Kidney glomerular epithelial cell (primary cell): ENCODE measurements around the gene SLC4A8.

Source experiments
- DNase-seq: peaks from one replicate; lab custom pipeline; 2025; lab: John Stamatoyannopoulos, UW

SLC4A8 gene

GRCh38 chr12:51395283-51396230, 29.1 kb upstream of the SLC4A8 start:
- DNase-seq, result no peak

- DNase-seq, result no peak
Observed at GRCh38 chr12:51397670-51398069, 27.0 kb upstream of the SLC4A8 start.

- DNase-seq, result no peak
Observed at GRCh38 chr12:51399891-51400290, 24.7 kb upstream of the SLC4A8 start.

GRCh38 chr12:51401020-51401419, 23.6 kb upstream of the SLC4A8 start:
- DNase-seq, result no peak

DNA sequence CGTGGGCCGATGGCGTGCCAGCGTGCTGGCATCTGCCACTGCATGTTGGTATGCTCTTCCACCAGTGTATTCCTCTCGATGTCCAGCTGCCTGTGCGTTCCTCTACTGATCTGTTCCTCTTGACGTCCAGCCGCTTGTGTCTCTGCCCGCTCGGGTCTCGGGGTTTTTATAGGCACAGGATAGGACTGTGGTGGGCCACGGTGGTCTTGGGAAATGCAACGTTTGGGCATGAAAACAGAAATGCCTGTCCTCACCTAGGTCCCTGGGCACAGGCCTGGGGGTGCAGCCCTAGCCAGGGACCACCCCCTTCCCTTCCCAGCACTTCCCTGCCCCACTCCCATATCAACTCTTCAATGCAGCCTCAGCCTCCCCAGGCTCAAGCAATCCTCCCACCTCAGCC, 23.1 kb upstream of the SLC4A8 start:
- DNase-seq, result no peak

DNA sequence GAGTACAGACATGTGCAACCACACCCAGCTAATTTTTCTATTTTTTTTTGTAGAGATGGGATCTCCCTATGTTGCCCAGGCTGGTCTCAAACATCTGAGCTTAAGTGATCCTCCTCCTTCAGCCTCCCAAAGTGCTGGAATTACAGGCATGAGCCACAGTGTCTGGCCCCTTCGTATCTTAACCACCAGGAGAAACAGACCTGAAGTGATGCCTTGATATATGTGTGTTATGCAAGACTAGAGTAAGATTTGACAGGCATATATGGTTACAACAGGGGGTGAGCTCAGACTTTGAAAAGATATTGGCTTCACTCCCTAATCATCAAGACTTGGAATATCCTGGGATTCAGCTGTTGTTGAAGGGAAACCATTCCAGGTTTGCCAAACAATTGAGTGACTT, 22.7 kb upstream of the SLC4A8 start:
- DNase-seq, result no peak

DNA sequence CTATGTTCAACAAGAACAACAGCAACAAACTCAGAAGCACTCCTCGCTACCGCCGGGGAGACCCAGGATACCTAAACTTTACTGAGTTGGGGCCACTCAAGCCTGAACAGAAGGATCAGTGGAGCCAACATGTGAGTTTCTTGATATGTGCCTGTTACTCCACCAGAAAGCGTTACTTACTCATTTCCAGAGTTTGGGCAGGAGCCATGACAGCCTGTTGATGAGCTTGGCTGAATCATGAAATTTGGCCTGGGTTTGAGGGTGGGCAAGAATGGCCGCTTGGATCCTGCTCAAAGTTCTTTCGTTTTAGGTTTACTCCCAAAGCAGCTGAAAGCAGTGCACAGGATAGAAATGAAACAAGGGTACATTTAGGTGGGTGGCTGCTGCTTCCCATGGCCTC, 21.5 kb upstream of the SLC4A8 start:
- DNase-seq, result no peak

DNA sequence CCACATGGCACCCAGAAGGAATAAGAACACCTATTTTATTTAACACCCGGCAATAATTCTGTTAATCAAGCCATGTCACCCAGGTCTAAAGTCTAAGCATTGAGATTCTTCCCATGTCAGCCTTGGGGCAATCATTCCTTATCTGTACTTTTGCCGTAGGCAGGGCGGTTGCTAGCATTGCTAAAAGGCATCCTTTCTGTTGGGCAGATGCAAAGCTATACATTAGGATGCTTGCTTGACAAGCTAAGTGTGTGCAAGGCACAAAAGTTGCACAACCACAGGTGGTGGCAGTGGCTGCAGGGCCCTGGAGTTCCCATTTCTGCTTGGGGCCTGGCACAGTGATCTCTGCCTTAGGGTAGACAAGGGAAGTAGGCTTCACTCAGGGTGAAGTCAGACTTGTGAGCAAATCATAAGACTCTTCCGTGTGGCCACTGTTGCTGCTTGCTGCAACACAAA, 20.9 kb upstream of the SLC4A8 start:
- DNase-seq, result no peak

DNA sequence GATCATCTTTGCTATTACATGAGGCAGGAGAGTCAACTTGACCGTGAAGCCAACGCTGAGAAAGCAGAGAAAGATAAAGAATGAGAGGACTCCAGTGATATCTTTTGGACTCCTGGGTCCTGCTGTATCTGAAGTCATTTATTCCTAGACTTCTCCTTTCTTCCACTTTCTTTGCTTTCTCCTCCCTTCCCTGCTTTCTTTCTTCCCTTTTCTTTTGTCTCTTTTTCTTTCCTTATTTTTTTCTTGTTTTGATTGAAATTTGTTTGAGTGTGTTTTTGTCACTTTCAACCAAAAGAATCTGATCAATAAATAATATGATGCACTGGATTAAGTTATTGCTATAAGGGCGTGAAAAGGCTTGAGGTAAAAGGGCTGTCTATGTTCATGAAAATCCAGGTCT, 20.0 kb upstream of the SLC4A8 start:
- DNase-seq, result no peak

GRCh38 chr12:51405801-51406207, 18.8 kb upstream of the SLC4A8 start:
- no peak for DNase-seq

DNA sequence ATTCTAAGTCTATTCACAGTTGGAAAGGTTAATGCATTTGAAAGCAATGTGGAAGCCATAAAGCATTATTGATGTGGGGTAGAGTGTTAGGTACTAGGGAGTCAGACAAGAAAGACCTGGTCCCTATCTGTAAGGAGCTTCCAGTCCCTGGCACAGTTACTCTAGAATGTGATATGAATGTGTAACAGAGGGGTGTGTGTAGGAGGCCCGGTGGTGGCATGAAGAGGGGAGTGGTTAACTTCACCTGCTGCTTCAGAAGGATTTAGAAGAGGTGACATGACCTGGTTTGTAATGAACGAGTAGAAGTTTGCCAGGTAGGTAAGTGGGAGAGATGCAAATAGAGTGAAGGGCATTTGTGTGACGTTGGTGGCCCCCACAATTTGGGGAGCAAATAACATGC, 18.3 kb upstream of the SLC4A8 start:
- DNase-seq, result no peak

- no peak for DNase-seq
Observed at GRCh38 chr12:51406859-51407258, 17.8 kb upstream of the SLC4A8 start.

GRCh38 chr12:51407604-51408003, 17.0 kb upstream of the SLC4A8 start:
- no peak for DNase-seq

DNA sequence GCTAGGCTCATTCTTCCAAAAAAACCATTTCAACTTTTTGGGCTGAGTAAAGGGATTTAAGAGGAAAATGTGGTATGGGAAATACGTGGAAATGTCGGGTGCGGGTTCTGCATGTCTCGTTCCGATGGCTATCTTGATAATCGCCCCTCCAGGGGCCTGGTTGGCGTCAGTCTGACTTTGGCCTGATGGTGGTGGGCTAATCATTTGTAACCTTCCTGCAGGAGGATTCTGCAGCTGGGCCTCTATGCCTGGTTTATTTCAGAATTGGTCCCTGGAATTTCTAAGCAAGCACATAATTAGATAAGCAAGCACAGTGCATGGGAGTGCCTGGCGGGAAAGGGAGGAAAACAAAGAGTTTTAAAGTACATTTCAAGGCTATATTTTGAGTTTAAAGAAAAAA, 14.8 kb upstream of the SLC4A8 start:
- DNase-seq, result no peak

DNA sequence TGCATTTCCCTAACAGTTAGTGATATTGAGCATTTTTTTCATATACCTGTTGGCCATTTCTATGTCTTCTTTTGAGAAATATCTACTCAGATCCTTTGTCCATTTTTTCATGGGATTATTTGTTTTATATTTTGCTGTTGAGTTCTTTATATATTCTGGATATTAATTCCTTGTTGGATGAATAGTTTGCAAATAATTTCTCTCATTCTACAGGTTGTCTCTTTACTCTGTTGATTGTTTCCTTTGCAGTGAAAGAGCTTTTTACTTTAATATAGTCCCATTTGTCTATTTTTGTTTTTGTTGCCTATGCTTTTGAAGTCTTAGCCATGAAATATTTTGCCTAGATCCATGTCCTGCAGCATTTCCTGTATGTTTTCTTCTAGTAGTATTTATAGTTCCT, 11.5 kb upstream of the SLC4A8 start:
- no peak for DNase-seq

DNA sequence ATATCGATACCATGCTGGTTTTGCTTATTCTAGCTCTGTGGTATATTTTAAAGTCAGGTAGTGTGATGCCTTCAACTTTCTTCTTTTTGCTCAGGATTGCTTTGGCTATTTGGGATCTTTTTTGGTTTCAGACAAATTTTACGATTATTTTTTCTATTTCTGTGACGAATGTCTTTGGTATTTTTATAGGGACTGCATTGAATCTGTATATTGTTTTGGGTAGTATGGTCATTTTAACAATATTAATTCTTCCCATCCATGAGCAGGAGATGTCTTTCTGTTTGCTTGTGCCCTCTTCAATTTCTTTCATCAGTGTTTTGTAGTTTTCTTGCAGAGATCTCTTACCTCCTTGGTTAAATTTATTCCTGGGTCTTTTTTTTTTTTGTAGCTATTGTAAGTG, 10.8 kb upstream of the SLC4A8 start:
- DNase-seq, result no peak

DNA sequence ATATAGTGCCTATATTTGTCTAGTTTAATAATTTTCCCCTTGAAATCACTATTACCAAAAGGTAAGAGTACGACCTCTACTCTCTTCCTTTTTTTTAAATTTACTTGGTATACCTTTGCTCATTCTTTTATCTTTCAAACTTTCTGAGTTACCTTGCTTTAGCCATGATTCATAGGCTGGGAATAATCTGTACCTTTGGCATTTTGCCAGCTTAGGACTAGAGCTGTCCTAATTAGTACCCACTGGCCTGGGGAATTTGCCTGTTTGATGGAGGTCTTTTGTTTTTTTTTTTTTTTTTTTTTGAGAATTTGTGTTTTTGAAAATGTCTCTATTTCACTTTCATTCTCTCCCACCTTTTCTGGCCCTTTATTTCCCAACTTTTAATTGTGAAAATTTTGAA, 8.7 kb upstream of the SLC4A8 start:
- DNase-seq, result no peak

- no peak for DNase-seq
Observed at GRCh38 chr12:51417826-51418225, 6.8 kb upstream of the SLC4A8 start.

DNA sequence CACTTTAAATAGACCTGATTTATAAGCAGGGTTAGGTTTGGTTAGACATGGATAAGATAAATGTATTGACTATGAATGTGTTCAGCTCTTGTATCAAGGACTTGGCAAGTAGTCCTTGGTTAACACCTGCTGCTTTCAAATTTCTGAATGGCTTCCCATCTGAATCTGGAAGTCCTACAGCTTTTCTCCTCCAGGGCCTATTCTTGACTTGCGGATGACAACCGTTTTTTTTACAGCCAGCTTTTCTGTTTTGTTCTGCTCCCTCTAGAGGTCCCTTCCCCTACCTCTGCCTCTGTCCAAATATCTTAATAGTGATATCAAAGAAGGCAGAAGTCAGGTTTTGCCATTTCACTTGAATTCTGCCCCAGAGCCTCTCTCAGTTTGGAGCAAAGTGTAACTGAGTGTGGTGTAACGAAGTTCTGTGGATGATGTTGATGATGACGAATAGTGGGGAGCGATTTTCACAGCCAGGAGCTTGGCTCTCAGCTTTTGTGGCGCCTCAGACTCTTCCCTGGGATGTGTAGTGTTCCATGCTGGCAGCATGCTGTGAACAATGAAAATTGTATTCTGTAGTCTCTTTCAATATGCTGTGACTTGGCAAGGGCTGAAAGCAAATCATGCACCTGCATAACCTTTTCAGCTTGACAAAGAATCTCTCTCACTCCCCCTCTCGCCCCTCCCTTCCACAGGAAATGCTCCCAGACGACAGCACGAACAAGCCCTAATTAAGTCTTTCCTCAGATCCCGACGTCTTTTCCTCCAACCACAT, 5.0 kb upstream of the SLC4A8 start:
- no peak for DNase-seq

DNA sequence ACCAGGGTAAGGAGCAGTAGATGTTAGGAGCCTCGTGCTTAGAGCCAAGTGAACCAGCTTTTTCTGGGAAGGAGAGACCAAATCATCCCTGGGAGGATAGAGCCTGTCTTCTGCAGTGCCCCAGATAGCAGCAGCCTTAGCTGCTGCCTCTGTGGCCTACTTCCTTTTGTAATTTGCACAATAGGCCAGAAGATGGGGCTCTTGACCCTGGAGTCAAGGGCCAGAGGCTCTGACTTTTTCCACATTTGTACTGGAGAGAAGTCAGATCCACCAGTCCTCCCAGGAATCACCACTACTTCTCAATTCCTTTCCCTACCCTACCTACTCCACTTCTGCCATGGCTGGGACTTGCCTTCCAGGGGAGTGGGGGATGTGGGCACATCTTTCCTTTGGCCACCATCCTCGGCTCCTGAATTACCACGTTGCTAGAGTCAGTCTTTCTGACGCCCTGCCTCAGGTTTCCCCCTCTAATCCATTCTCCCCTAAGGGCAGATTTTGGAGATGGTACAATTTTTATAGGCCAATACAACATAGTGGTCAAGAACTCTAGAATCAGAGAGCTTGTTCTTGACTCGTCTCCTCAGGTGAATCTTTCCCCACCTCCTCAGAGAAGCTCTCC, 3.3 kb upstream of the SLC4A8 start:
- peak; percentile 73 for DNase-seq

DNA sequence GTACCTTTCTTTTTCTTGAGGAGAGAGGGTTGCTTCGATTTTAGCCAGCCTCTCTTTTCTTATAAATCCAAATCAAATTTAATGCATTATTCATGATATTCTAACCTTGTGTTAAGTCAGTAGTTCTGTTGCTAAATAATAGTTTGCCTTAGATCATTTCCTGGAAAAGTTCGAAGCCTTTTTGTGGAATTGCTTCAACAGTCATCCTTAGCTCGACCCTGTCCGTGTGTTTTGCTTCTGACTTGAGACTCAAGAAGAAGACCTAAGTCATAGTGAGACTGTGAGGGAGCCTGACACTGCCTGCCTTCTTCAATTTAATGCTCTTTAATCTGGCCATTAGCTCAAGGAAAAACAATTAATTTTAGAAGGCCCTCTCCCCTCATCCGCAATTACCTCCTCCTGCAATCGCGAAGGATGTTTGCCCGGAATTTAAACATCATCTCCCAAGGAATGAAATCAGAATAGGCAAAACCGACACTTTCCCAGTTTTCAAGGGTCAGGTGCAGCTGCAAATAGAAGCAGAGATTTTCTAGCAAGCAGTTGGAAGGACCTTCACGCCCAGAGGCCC, 453 bp upstream of the SLC4A8 start:
- no peak for DNase-seq

GRCh38 chr12:51428256-51428655, 3.6 kb downstream of the SLC4A8 start:
- no peak for DNase-seq
